Measurements from ENCODE around the gene AJUBA.

Gene AJUBA

GRCh38 chr14:22982477-22983245 is at the start of gene AJUBA:
TSS of gene AJUBA (minus strand) at chr14:22982551. CDS start at chr14:22982266, 285 bp downstream.
- Histone ChIP-seq H3K36me3 (replicated peaks; ENCODE audit: low read depth, low read length) (no peaks in the 10 kb centered on the region), H2AFZ (ENCODE audit: low read depth, low read length) (peak within 1 kb of the TSS; percentile 35; the same call in 1 of the 2 replicates), H3K79me2 (ENCODE audit: low read length) (no peaks in the 10 kb centered on the region), H3K9ac (ENCODE audit: low read length) (peak within 1 kb of the TSS; percentile 61), H3K9me3 (ENCODE audit: insufficient read depth, low read length) (no peaks in the 10 kb centered on the region), H3K4me1 (ENCODE audit: low read length) (no peaks in the 10 kb centered on the region), H3K27ac (ENCODE audit: low read length) (no peak within 1 kb of the TSS), H3K27me3 (ENCODE audit: low read depth, low read length) (no peaks in the 10 kb centered on the region), H3K4me2 (ENCODE audit: low read length) (peak within 1 kb of the TSS; percentile 72), H4K20me1 (ENCODE audit: insufficient read depth, low read length) (no peaks in the 10 kb centered on the region), H3K4me3 (ENCODE audit: low read length) (peak within 1 kb of the TSS; percentile 74)
- TF ChIP-seq EZH2phosphoT487 (IDR thresholded peaks at IDR 0.05; ENCODE audit: low read depth) (no peak), CTCF (IDR thresholded peaks at IDR 0.05; ENCODE audit: low read depth, low read length) (no peak)

GRCh38 chr14:23030936-23031335 is 48.6 kb upstream of the AJUBA start:
- TF ChIP-seq CTCF (IDR thresholded peaks at IDR 0.05; ENCODE audit: low read depth, low read length) (no peak), EZH2phosphoT487 (IDR thresholded peaks at IDR 0.05; ENCODE audit: low read depth) (no peak)
- H3K4me2 ChIP-seq (ENCODE audit: low read length): no peak overlapping the region
- no peaks in the 10 kb centered on the region for H3K27me3 ChIP-seq (ENCODE audit: low read depth, low read length)
- H3K79me2 ChIP-seq (ENCODE audit: low read length): peaks cover 46% of the 10 kb centered on the region
- no peak overlapping the region for H3K27ac ChIP-seq (ENCODE audit: low read length)
- no peak overlapping the region for H3K9ac ChIP-seq (ENCODE audit: low read length)
- H2AFZ ChIP-seq (ENCODE audit: low read depth, low read length): no peak overlapping the region
- H3K9me3 ChIP-seq (ENCODE audit: insufficient read depth, low read length): no peaks in the 10 kb centered on the region
- H4K20me1 ChIP-seq (ENCODE audit: insufficient read depth, low read length): no peaks in the 10 kb centered on the region
- peaks cover 14% of the 10 kb centered on the region for H3K4me1 ChIP-seq (ENCODE audit: low read length)
- no peak overlapping the region for H3K4me3 ChIP-seq (ENCODE audit: low read length)
- peaks cover 42% of the 10 kb centered on the region for H3K36me3 ChIP-seq (replicated peaks; ENCODE audit: low read depth, low read length)

GRCh38 chr14:23028799-23029198 is 46.4 kb upstream of the AJUBA start:
- no peak overlapping the region for H2AFZ ChIP-seq (ENCODE audit: low read depth, low read length)
- no peak overlapping the region for H3K4me3 ChIP-seq (ENCODE audit: low read length)
- H4K20me1 ChIP-seq (ENCODE audit: insufficient read depth, low read length): no peaks in the 10 kb centered on the region
- peaks cover 59% of the 10 kb centered on the region for H3K36me3 ChIP-seq (replicated peaks; ENCODE audit: low read depth, low read length)
- H3K27ac ChIP-seq (ENCODE audit: low read length): no peak overlapping the region
- H3K4me1 ChIP-seq (ENCODE audit: low read length): peaks cover 6% of the 10 kb centered on the region
- H3K9ac ChIP-seq (ENCODE audit: low read length): no peak overlapping the region
- peaks cover 37% of the 10 kb centered on the region for H3K79me2 ChIP-seq (ENCODE audit: low read length)
- TF ChIP-seq EZH2phosphoT487 (IDR thresholded peaks at IDR 0.05; ENCODE audit: low read depth): no peak
- TF ChIP-seq CTCF (IDR thresholded peaks at IDR 0.05; ENCODE audit: low read depth, low read length): no peak
- H3K4me2 ChIP-seq (ENCODE audit: low read length): no peak overlapping the region
- H3K9me3 ChIP-seq (ENCODE audit: insufficient read depth, low read length): no peaks in the 10 kb centered on the region
- no peaks in the 10 kb centered on the region for H3K27me3 ChIP-seq (ENCODE audit: low read depth, low read length)

- H3K4me2 ChIP-seq (ENCODE audit: low read length): no peak overlapping the region
- H3K79me2 ChIP-seq (ENCODE audit: low read length): peaks cover 12% of the 10 kb centered on the region
- no peaks in the 10 kb centered on the region for H3K4me1 ChIP-seq (ENCODE audit: low read length)
- no peaks in the 10 kb centered on the region for H3K9me3 ChIP-seq (ENCODE audit: insufficient read depth, low read length)
- H3K9ac ChIP-seq (ENCODE audit: low read length): no peak overlapping the region
- no peak overlapping the region for H3K27ac ChIP-seq (ENCODE audit: low read length)
- H3K4me3 ChIP-seq (ENCODE audit: low read length): no peak overlapping the region
- no peaks in the 10 kb centered on the region for H4K20me1 ChIP-seq (ENCODE audit: insufficient read depth, low read length)
- peaks cover 41% of the 10 kb centered on the region for H3K36me3 ChIP-seq (replicated peaks; ENCODE audit: low read depth, low read length)
- no peaks in the 10 kb centered on the region for H3K27me3 ChIP-seq (ENCODE audit: low read depth, low read length)
- H2AFZ ChIP-seq (ENCODE audit: low read depth, low read length): no peak overlapping the region
- no peak for TF ChIP-seq CTCF (IDR thresholded peaks at IDR 0.05; ENCODE audit: low read depth, low read length)
Measured at GRCh38 chr14:23025151-23025814, 42.9 kb upstream of the AJUBA start.
